T-cell (primary cell): ENCODE measurements around the gene SCAPER. TPM values are rescaled to one million over a fixed set of nuclear protein-coding genes. Genes with fewer than 3 reads are reported as not detected.
"Not testable (repeated sequence)": the region's sequence is repeated elsewhere in the genome, so short reads cannot be mapped to it uniquely, and the experiment has no call there.

Experiments used
- ATAC-seq, 4 experiments: fragments of 200-7000 bp in 3 of 4; fragments of 150-1000 bp in 1 of 4; cut with Tn5 transposase; replicated peaks in 1 of 4; 1 replicate in 3 of 4; 2 replicates in 1 of 4; pipeline ENCODE4 v1.10.0; 2021; ENCODE audit warnings: moderate library complexity in 3 of 4, mild to moderate bottlenecking in 2 of 4, moderate number of reproducible peaks in 1 of 4
- CTCF ChIA-PET, 2 donors: fragments of 300-600 bp; sonication (Branson Sonifier 250); formaldehyde crosslinking; loops; one replicate each; lab custom pipeline; 2022; ENCODE audit warnings: antibody characterized with exemption in 2 of 2; lab: Charles Lee
- POLR2A ChIA-PET, 2 donors: fragments of 300-600 bp; sonication (Branson Sonifier 250); formaldehyde crosslinking; loops; one replicate each; lab custom pipeline; 2022; ENCODE audit warnings: antibody characterized with exemption in 2 of 2; lab: Charles Lee
- DNase-seq, 35 experiments: peaks; one replicate each; pipeline versions ENCODE4 v3.0.0 to v3.0.0-alpha.2; 2013 to 2023
- H3K27ac ChIP-seq: one replicate; pipeline ENCODE4 v1.5.1; 2013; ENCODE audit warnings: low read length
- H3K27me3 ChIP-seq, 2 experiments: replicated peaks in 1 of 2; 1 replicate in 1 of 2; 2 replicates in 1 of 2; pipeline versions ENCODE4 v1.6.1 to v1.7.0; 2013; ENCODE audit warnings: low read length in 1 of 2, mixed read lengths in 1 of 2; ENCODE audit not compliant: control insufficient read depth in 2 of 2, insufficient read depth in 2 of 2; ENCODE audit errors: extremely low read depth in 1 of 2
- H3K36me3 ChIP-seq, 2 donors: 1 replicate in 1 of 2; 2 replicates in 1 of 2; pipeline versions ENCODE4 v1.6.1 to v1.7.0; 2013; ENCODE audit warnings: low read length in 1 of 2; ENCODE audit not compliant: control insufficient read depth in 2 of 2, insufficient read depth in 1 of 2; ENCODE audit errors: extremely low read depth in 1 of 2
- H3K4me1 ChIP-seq, 2 experiments: 1 replicate in 1 of 2; 2 replicates in 1 of 2; pipeline versions ENCODE4 v1.6.1 to v1.7.0; 2013; ENCODE audit warnings: low read length in 2 of 2, mixed read lengths in 1 of 2; ENCODE audit not compliant: insufficient read depth in 2 of 2, control insufficient read depth in 1 of 2; ENCODE audit errors: extremely low read depth in 1 of 2
- H3K4me3 ChIP-seq, 2 donors: 1 replicate in 1 of 2; 2 replicates in 1 of 2; pipeline versions ENCODE4 v1.5.1 to v1.7.0; 2013; ENCODE audit warnings: mild to moderate bottlenecking in 2 of 2, low read length in 1 of 2, moderate library complexity in 1 of 2; ENCODE audit not compliant: control insufficient read depth in 1 of 2; ENCODE audit errors: extremely low read depth in 1 of 2
- H3K9me3 ChIP-seq: 2 replicates; pipeline ENCODE4 v1.7.0; 2013
- H3K27ac Mint-ChIP-seq, 2 donors: one replicate each; pipeline ENCODE4 v1.8.0; 2020 to 2021; ENCODE audit warnings: mild to moderate bottlenecking in 2 of 2, mixed read lengths in 2 of 2
- H3K27me3 Mint-ChIP-seq, 2 donors: one replicate each; pipeline ENCODE4 v1.8.0; 2021 to 2022; ENCODE audit warnings: mixed read lengths in 2 of 2
- H3K36me3 Mint-ChIP-seq: one replicate; pipeline ENCODE4 v1.8.0; 2021; ENCODE audit warnings: mixed read lengths
- H3K4me1 Mint-ChIP-seq, 3 donors: one replicate each; pipeline ENCODE4 v1.8.0; 2020 to 2022; ENCODE audit warnings: mixed read lengths in 3 of 3, mild to moderate bottlenecking in 1 of 3
- H3K4me3 Mint-ChIP-seq, 3 donors: one replicate each; pipeline ENCODE4 v1.8.0; 2020 to 2022; ENCODE audit warnings: mild to moderate bottlenecking in 3 of 3, mixed read lengths in 3 of 3, moderate library complexity in 3 of 3
- H3K9me3 Mint-ChIP-seq, 3 donors: one replicate each; pipeline ENCODE4 v1.8.0; 2020 to 2022; ENCODE audit warnings: mixed read lengths in 3 of 3
- WGBS: methylation state at CpG from one replicate; pipeline ENCODE4 v1.1.5; 2013; ENCODE audit warnings: missing lambda C conversion rate; ENCODE audit not compliant: insufficient coverage; 5-methylcytosine and 5-hydroxymethylcytosine counted together
- total RNA-seq, 35 experiments: library from RNA in 6 of 35; stranded (reverse) in 6 of 35; fragments of 120-200 nt in 1 of 35; gene quantifications; one replicate each; pipeline versions ENCODE4 v1.2.1 to v1.2.4 and lab custom pipeline; 2013 to 2026

SCAPER gene
- total RNA-seq, 5 donors from 2014 or later (not counting 1 experiment from before 2014, with no cell fraction given), result 32.5 to 59.4 (median 44.1) TPM

DNA sequence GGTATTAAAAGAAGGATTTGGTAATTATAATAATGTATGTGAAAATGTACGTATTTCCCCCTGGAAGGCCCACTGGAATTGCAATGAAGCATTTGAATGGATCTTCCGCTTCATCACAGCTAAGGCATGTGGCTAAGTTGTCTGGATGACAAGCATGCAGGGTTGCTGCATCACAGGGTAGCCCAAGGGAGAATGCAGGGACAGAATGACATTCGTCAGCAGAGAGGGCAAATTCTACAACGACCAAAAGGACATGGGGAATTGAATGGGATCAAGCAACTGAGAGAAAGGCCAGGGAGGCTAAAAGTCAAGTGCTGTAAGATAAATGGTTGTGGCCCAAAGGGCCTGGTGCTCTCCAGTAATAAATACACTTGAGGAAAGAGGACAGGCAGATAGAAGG lies 473.2 kb downstream of the SCAPER start:
- H3K27ac ChIP-seq, result no peak overlapping the region

DNA sequence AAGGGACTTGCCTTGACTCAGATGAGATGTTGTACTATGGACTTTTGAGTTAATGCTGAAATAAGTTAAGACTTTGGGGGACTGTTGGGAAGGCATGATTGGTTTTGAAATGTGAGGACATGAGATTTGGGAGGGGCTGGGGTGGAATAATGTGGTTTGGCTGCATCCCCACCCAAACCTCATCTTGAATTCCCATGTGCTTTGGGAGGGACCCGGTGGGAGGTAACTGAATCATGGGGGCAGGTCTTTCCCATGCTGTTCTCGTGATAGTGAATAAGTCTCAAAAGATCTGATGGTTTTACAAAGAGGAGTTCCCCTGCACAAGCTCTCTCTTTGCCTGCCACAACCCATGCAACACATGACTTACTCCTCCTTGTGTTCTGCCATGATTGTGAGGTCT lies 474.4 kb downstream of the SCAPER start:
- ATAC-seq, H3K27me3 ChIP-seq, H3K4me1 ChIP-seq, H3K4me3 Mint-ChIP-seq, H3K36me3 ChIP-seq, H3K9me3 ChIP-seq, H3K27me3 Mint-ChIP-seq, H3K27ac ChIP-seq, H3K4me1 Mint-ChIP-seq, DNase-seq, H3K27ac Mint-ChIP-seq, POLR2A ChIA-PET, CTCF ChIA-PET, H3K4me3 ChIP-seq: not testable (repeated sequence)
- Mint-ChIP-seq H3K9me3 (peaks cover 4 to 18% (median 9%) of the 10 kb centered on the region in 3 donors), H3K36me3 (peaks cover 74% of the 10 kb centered on the region)
- no CpG with 5 or more reads among the region's 2 CpGs for WGBS

More for the DNA sequence above, 473.2 kb downstream of the SCAPER start:
- WGBS, result 97% methylated on average over 4 of the region's 4 CpGs
- no peaks in the 10 kb centered on the region for H3K27me3 Mint-ChIP-seq
- peaks cover 2% of the 10 kb centered on the region in 2 donors for H3K36me3 ChIP-seq
- H3K4me3 ChIP-seq, result no peak overlapping the region
- ATAC-seq (no peak), DNase-seq (no peak)
- CTCF ChIA-PET, result no interaction called here
- POLR2A ChIA-PET, result no interaction called here
- peaks cover under 1 to 12% (median 8%) of the 10 kb centered on the region in 3 donors for H3K9me3 Mint-ChIP-seq
- H3K4me3 Mint-ChIP-seq, result no peak overlapping the region
- H3K27me3 ChIP-seq, result no peaks in the 10 kb centered on the region
- no peak overlapping the region for H3K27ac Mint-ChIP-seq
- H3K4me1 ChIP-seq, result no peaks in the 10 kb centered on the region
- H3K9me3 ChIP-seq, result no peaks in the 10 kb centered on the region
- peaks cover 68% of the 10 kb centered on the region for H3K36me3 Mint-ChIP-seq
- H3K4me1 Mint-ChIP-seq, result peaks cover 0 to 1% (median 0%) of the 10 kb centered on the region in 3 donors

DNA sequence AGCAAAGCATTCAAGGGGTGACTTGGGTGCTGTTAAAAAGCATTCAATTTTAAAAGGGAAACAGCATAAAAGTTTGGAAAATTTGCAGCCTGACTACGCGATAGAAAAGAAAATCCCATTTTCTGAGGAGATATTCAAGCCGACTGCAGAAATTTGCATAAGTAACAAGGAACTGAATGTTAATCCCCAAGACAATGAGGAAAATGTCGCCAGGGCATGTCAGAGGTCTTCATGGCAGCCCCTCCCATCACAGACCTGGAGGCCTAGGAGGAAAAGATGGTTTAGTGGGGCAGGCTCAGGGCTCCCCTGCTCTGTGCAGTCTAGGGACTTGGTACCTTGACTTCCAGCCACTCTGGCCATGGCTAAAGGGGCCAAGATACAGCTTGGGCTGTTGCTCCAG lies 475.5 kb downstream of the SCAPER start:
- Mint-ChIP-seq H3K4me3 (no peak overlapping the region), H3K27me3 (no peaks in the 10 kb centered on the region), H3K9me3 (peaks cover 7 to 18% (median 9%) of the 10 kb centered on the region in 3 donors), H3K36me3 (peaks cover 80% of the 10 kb centered on the region), H3K4me1 (peaks cover 0 to under 1% (median 0%) of the 10 kb centered on the region in 3 donors), H3K27ac (no peak overlapping the region)
- Histone ChIP-seq H3K36me3 (peaks cover 2% of the 10 kb centered on the region in 2 donors), H3K27ac (no peak overlapping the region), H3K4me3 (no peak overlapping the region), H3K27me3 (no peaks in the 10 kb centered on the region), H3K4me1 (no peaks in the 10 kb centered on the region), H3K9me3 (peaks cover 3% of the 10 kb centered on the region)
- 88% methylated on average over 2 of the region's 4 CpGs for WGBS
- POLR2A ChIA-PET, result no interaction called here
- ATAC-seq, result no peak
- CTCF ChIA-PET, result no interaction called here
- no peak for DNase-seq

DNA sequence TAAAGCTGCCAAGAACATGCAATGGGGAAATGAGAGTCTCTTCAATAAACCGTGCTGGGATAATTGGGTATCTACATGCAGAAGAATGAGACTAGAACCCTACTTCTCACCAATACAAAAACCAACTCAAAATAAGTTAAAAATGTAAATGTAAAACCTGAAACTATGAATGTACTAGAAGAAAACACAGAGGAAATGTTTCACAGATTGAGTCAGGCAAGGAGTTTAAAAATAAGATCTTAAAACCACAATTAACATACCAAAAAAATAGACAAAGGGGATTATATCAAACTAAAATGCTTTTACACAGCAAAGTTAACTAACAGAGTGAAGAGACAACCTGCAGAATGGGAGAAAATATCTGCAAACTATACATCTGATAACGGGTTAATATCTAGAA lies 478.2 kb downstream of the SCAPER start:
- no peak overlapping the region for H3K27ac ChIP-seq
- no CpG with 5 or more reads among the region's 2 CpGs for WGBS
- no peak overlapping the region for H3K4me3 ChIP-seq
- ATAC-seq (no peak), DNase-seq (no peak)
- Mint-ChIP-seq H3K27ac (no peak overlapping the region), H3K9me3 (peaks cover 7 to 28% (median 9%) of the 10 kb centered on the region in 3 donors), H3K4me3 (no peak overlapping the region), H3K4me1 (no peaks in the 10 kb centered on the region), H3K27me3 (no peaks in the 10 kb centered on the region), H3K36me3 (peaks cover 70% of the 10 kb centered on the region)
- H3K4me1 ChIP-seq, result no peaks in the 10 kb centered on the region
- H3K9me3 ChIP-seq, result peaks cover 3% of the 10 kb centered on the region
- ChIA-PET POLR2A (no interaction called here), CTCF (no interaction called here)
- peaks cover 2% of the 10 kb centered on the region in 2 donors for H3K36me3 ChIP-seq
- H3K27me3 ChIP-seq, result no peaks in the 10 kb centered on the region

DNA sequence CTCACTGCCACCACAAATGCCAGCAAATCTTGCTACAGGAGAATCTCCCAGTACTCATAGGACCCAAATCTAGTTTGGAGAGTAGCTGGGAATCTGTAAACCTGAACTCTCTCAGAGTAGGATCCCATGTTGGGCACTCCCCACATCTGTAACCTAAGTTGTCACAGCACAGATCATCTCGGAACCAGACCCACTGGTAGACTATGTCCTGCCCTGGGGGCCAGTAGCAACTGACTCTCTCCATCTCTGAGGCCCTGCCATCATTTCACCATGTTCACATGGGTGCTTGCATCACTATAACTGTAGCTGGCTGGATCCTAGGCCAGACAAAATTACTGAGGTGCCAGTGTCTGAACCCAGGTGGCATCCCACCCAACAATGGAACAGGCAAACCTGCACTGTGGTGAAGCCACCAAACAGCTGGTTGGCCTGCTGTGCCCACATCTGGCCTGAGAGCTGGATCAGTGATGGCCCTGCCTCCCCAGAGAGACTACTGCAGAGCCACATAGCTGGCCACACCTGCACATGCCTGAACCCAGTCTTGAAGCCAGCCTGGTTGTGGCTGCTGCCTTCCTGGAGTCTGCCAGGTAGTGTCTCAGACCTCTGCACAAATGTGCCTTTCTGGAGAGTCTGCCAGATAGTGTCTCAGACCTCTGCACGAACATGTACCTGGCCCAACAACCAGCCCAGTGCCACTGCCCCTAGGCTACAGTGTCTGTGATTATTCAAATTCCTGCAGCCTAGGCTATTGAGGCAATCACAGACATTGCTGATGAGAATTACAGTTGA lies 486.6 kb downstream of the SCAPER start:
- WGBS, result 90% methylated on average over 2 of the region's 2 CpGs
- Mint-ChIP-seq H3K27me3 (no peaks in the 10 kb centered on the region), H3K4me3 (no peak overlapping the region), H3K4me1 (no peaks in the 10 kb centered on the region), H3K27ac (no peak overlapping the region), H3K36me3 (peaks cover 22% of the 10 kb centered on the region), H3K9me3 (peaks cover 0 to 9% (median 0%) of the 10 kb centered on the region in 3 donors)
- Histone ChIP-seq H3K4me1 (no peaks in the 10 kb centered on the region), H3K4me3 (no peak overlapping the region), H3K27me3 (no peaks in the 10 kb centered on the region), H3K9me3 (no peaks in the 10 kb centered on the region), H3K27ac (no peak overlapping the region), H3K36me3 (no peaks in the 10 kb centered on the region)
- ChIA-PET CTCF (no interaction called here), POLR2A (no interaction called here)
- ATAC-seq, result no peak
- DNase-seq, result no peak

DNA sequence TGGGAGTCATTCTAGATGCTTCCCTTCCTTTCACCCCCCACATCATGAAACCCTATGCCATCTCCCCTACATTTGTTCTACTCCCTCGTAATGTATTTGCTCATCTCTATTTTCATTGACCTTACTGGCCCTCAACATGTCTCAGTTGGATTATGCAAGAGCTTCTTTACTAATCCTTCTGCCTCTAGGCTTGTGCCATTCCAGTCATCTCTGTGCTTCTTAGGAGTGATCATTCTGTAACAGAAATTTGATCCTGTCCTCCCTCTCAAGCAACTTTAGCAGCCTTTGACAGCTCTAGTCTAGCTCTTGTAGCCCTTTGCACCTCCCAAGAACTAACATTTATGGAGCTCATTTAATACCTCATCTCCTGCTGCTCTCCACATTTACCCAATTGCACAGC lies 503.9 kb downstream of the SCAPER start:
- Mint-ChIP-seq H3K4me1 (no peaks in the 10 kb centered on the region), H3K27ac (no peak overlapping the region), H3K36me3 (peaks cover 55% of the 10 kb centered on the region), H3K4me3 (no peak overlapping the region), H3K27me3 (no peaks in the 10 kb centered on the region), H3K9me3 (no peaks in the 10 kb centered on the region)
- Histone ChIP-seq H3K4me1 (no peaks in the 10 kb centered on the region), H3K27me3 (no peaks in the 10 kb centered on the region), H3K9me3 (no peaks in the 10 kb centered on the region), H3K36me3 (peaks cover 4 to 18% of the 10 kb centered on the region in 2 donors), H3K27ac (no peak overlapping the region), H3K4me3 (no peak overlapping the region)
- ATAC-seq (no peak), DNase-seq (no peak)
- ChIA-PET POLR2A (no interaction called here), CTCF (no interaction called here)
- no CpG with 5 or more reads among the region's 1 CpG for WGBS
